Fibroblast of lung (primary cell): ENCODE measurements around the gene ATF4. TPM values are rescaled to one million over a fixed set of nuclear protein-coding genes. Genes with fewer than 3 reads are reported as not detected.

Experiments used
- DNase-seq, 2 donors: peaks; one replicate each; pipeline versions ENCODE4 v3.0.0 to v3.0.0-alpha.2; 2010; ENCODE audit warnings: low read depth in 2 of 2
- H2AFZ ChIP-seq: 2 replicates; pipeline ENCODE4 v1.5.1; 2012; ENCODE audit warnings: low read length, control low read depth, inconsistent platforms
- H3K27ac ChIP-seq: 2 replicates; pipeline ENCODE4 v1.5.1; 2011; ENCODE audit warnings: low read length, control low read depth; ENCODE audit not compliant: insufficient read depth
- H3K27me3 ChIP-seq: 2 replicates; pipeline ENCODE4 v1.5.1; 2011; ENCODE audit warnings: mild to moderate bottlenecking, low read length; ENCODE audit not compliant: control insufficient read depth, insufficient read depth
- H3K36me3 ChIP-seq: 2 replicates; pipeline ENCODE4 v1.5.1; 2011; ENCODE audit warnings: low read length; ENCODE audit not compliant: control insufficient read depth, insufficient read depth
- H3K4me1 ChIP-seq: 2 replicates; pipeline ENCODE4 v1.5.1; 2011; ENCODE audit warnings: low read length; ENCODE audit not compliant: control insufficient read depth, insufficient read depth; ENCODE audit errors: extremely low read depth
- H3K4me2 ChIP-seq: 2 replicates; pipeline ENCODE4 v1.5.1; 2011; ENCODE audit warnings: low read length, control low read depth; ENCODE audit not compliant: insufficient read depth; ENCODE audit errors: extremely low read depth
- H3K4me3 ChIP-seq, 4 experiments: fragments of 200-600 bp in 1 of 4; sonication (generic) in 1 of 4; replicated peaks in 1 of 4; 2 replicates each; pipeline ENCODE4 v1.5.1; 2011 to 2016; ENCODE audit warnings: low read length in 4 of 4, low read depth in 3 of 4, mild to moderate bottlenecking in 3 of 4, control low read depth in 2 of 4, inconsistent platforms in 1 of 4, mixed read lengths in 1 of 4; ENCODE audit not compliant: insufficient read depth in 1 of 4; ENCODE audit errors: control extremely low read depth in 1 of 4
- H3K79me2 ChIP-seq: 2 replicates; pipeline ENCODE4 v1.5.1; 2012; ENCODE audit warnings: mild to moderate bottlenecking, low read length, inconsistent platforms; ENCODE audit not compliant: control insufficient read depth, insufficient read depth
- H3K9ac ChIP-seq: 2 replicates; pipeline ENCODE4 v1.5.1; 2011; ENCODE audit warnings: mild to moderate bottlenecking, low read length, control low read depth; ENCODE audit not compliant: insufficient read depth
- H3K9me3 ChIP-seq: 2 replicates; pipeline ENCODE4 v1.5.1; 2012; ENCODE audit warnings: low read depth, low read length; ENCODE audit not compliant: control insufficient read depth, insufficient read depth
- H4K20me1 ChIP-seq: 2 replicates; pipeline ENCODE4 v1.5.1; 2011; ENCODE audit warnings: low read length; ENCODE audit not compliant: control insufficient read depth, insufficient read depth; ENCODE audit errors: extremely low read depth
- CTCF ChIP-seq, 2 donors: IDR thresholded peaks in 1 of 2; conservative IDR thresholded peaks in 1 of 2; 1 replicate in 1 of 2; 2 replicates in 1 of 2; pipeline ENCODE4 v1.5.1; 2011 to 2012; ENCODE audit warnings: low read length in 2 of 2, control low read depth in 1 of 2, inconsistent platforms in 1 of 2, low read depth in 1 of 2, mild to moderate bottlenecking in 1 of 2
- EZH2 ChIP-seq: IDR thresholded peaks from 2 replicates; pipeline ENCODE4 v1.5.1; 2012; ENCODE audit warnings: low read length, control low read depth, mild to moderate bottlenecking; ENCODE audit errors: missing control alignments
- polyA plus RNA-seq, 2 donors: library from polyadenylated mRNA; depleted of rRNA in 1 of 2; stranded (reverse) in 1 of 2; unstranded in 1 of 2; fragments of >200 nt; gene quantifications; 2 replicates each; pipeline ENCODE4 v1.2.1, GENCODE V29; 2011 to 2012; ENCODE audit warnings: missing spikeins in 1 of 2
- total RNA-seq: library from RNA; depleted of rRNA; stranded (reverse); fragments of >200 nt; gene quantifications from 2 replicates; pipeline ENCODE4 v1.2.1, GENCODE V29; 2014

ATF4 gene
- total and polyA plus RNA-seq, 2 donors (not counting 1 experiment from before 2014, with no cell fraction given), result 546 to 555 TPM

GRCh38 chr22:39472570-39473556 is 47.5 kb upstream of the ATF4 start:
- Histone ChIP-seq H3K4me1 (peaks cover 3% of the 10 kb centered on the region), H3K4me3 (no peak overlapping the region), H3K79me2 (no peaks in the 10 kb centered on the region), H3K9me3 (no peaks in the 10 kb centered on the region), H3K4me2 (no peak overlapping the region), H2AFZ (no peak overlapping the region), H3K27me3 (no peaks in the 10 kb centered on the region), H3K9ac (no peak overlapping the region), H3K27ac (no peak overlapping the region), H4K20me1 (no peaks in the 10 kb centered on the region), H3K36me3 (no peaks in the 10 kb centered on the region)
- no peak for TF ChIP-seq CTCF (conservative IDR thresholded peaks at IDR 0.05 in 1 of 2, IDR thresholded peaks at IDR 0.05 in 1 of 2; ENCODE audit: low read depth in 1 of 2, low read length in 2 of 2)
- TF ChIP-seq EZH2, result no peak
- DNase-seq, result no peak

GRCh38 chr22:39473851-39474250 is 46.5 kb upstream of the ATF4 start:
- Histone ChIP-seq H3K9ac (no peak overlapping the region), H3K27me3 (no peaks in the 10 kb centered on the region), H3K4me3 (no peak overlapping the region), H3K79me2 (no peaks in the 10 kb centered on the region), H3K36me3 (no peaks in the 10 kb centered on the region), H3K4me2 (no peak overlapping the region), H3K4me1 (peaks cover 3% of the 10 kb centered on the region), H4K20me1 (no peaks in the 10 kb centered on the region), H3K9me3 (no peaks in the 10 kb centered on the region), H3K27ac (no peak overlapping the region), H2AFZ (no peak overlapping the region)
- no peak for DNase-seq
- no peak for TF ChIP-seq EZH2
- TF ChIP-seq CTCF (conservative IDR thresholded peaks at IDR 0.05 in 1 of 2, IDR thresholded peaks at IDR 0.05 in 1 of 2; ENCODE audit: low read depth in 1 of 2, low read length in 2 of 2), result no peak

GRCh38 chr22:39474351-39475111 is 45.8 kb upstream of the ATF4 start:
- no peaks in the 10 kb centered on the region for H3K36me3 ChIP-seq
- peaks cover 3% of the 10 kb centered on the region for H3K4me1 ChIP-seq
- H4K20me1 ChIP-seq, result no peaks in the 10 kb centered on the region
- no peak overlapping the region for H3K27ac ChIP-seq
- H3K9ac ChIP-seq, result no peak overlapping the region
- no peak overlapping the region for H2AFZ ChIP-seq
- H3K4me3 ChIP-seq, result no peak overlapping the region
- DNase-seq, result no peak
- no peaks in the 10 kb centered on the region for H3K27me3 ChIP-seq
- no peaks in the 10 kb centered on the region for H3K79me2 ChIP-seq
- H3K4me2 ChIP-seq, result no peak overlapping the region
- H3K9me3 ChIP-seq, result no peaks in the 10 kb centered on the region
- TF ChIP-seq CTCF (conservative IDR thresholded peaks at IDR 0.05 in 1 of 2, IDR thresholded peaks at IDR 0.05 in 1 of 2; ENCODE audit: low read depth in 1 of 2, low read length in 2 of 2) (no peak), EZH2 (no peak)
